Measurements from ENCODE around the gene ANKRD53. TPM values are rescaled to one million over a fixed set of nuclear protein-coding genes. Genes with fewer than 3 reads are reported as not detected.
A peak's percentile ranks its signal among the peaks of the same experiment; 100 is the strongest.

The ANKRD53 gene
- total and polyA plus RNA-seq, 9 of the 15 experiments (the other 6 are each of a cell fraction or from before 2014, with no cell fraction given): 0.18 TPM; not detected in 8

DNA sequence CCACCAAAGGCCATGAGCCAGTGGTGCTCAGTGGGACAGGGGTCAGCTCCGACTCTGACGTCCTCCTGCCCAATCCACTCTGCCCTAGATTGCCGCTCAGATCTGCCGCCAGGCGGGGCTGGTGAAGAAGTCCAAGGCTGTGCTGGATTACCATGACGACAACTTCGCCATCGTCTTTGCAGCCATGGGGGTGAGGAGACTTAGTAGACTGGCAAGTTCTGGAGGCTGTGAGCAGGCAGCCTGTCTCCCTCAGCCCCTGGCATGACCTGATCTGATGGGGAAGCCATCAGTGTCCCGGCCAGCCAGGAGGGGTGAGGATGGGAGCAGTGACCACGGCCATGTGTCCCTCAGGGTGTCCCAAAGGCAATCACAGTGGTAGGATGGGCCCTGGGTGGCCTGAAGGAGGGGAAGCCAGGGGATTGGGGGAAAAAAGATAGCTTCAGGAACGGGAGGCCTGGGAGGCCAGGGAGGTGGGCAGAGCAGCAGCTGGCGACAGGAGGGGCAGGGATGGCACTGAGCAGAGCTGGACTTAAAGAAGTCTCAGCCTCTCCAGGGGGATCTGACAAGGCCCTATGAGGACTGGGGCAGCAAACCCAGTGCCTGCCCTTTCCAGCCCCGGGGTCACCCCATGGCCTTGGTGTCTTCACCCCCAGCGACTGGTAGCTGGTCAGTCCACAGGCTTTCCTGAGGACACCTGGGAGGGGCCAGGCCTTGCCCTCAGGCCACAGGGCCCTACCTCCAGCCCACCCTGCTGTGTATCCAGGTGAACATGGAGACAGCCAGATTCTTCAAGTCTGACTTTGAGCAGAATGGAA is 17.4 kb upstream of the ANKRD53 start:
- DNase-seq (ENCODE audit: extremely low read depth in 1 of 4, low spot score in 3 of 4): peak in 3 of 4 experiments; percentile 26 to 37 (median 30)
- H3K27me3 ChIP-seq (ENCODE audit: control insufficient read depth in 2 of 2, insufficient read depth in 2 of 2, low read length in 2 of 2): peaks cover 7 to 66% of the 10 kb centered on the region in 2 experiments; a peak in 3 of 5 replicates
- BruUV-seq (replicated peaks): no TSS peak
- TF ChIP-seq ZNF551 (CRISPR knock-in tag; IDR thresholded peaks at IDR 0.05): no peak
- TF ChIP-seq, protein P1, sequence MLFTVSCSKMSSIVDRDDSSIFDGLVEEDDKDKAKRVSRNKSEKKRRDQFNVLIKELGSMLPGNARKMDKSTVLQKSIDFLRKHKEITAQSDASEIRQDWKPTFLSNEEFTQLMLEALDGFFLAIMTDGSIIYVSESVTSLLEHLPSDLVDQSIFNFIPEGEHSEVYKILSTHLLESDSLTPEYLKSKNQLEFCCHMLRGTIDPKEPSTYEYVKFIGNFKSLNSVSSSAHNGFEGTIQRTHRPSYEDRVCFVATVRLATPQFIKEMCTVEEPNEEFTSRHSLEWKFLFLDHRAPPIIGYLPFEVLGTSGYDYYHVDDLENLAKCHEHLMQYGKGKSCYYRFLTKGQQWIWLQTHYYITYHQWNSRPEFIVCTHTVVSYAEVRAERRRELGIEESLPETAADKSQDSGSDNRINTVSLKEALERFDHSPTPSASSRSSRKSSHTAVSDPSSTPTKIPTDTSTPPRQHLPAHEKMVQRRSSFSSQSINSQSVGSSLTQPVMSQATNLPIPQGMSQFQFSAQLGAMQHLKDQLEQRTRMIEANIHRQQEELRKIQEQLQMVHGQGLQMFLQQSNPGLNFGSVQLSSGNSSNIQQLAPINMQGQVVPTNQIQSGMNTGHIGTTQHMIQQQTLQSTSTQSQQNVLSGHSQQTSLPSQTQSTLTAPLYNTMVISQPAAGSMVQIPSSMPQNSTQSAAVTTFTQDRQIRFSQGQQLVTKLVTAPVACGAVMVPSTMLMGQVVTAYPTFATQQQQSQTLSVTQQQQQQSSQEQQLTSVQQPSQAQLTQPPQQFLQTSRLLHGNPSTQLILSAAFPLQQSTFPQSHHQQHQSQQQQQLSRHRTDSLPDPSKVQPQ (CRISPR knock-in tag; IDR thresholded peaks at IDR 0.05; ENCODE audit: borderline replicate concordance): no peak
- TF ChIP-seq, protein P2, sequence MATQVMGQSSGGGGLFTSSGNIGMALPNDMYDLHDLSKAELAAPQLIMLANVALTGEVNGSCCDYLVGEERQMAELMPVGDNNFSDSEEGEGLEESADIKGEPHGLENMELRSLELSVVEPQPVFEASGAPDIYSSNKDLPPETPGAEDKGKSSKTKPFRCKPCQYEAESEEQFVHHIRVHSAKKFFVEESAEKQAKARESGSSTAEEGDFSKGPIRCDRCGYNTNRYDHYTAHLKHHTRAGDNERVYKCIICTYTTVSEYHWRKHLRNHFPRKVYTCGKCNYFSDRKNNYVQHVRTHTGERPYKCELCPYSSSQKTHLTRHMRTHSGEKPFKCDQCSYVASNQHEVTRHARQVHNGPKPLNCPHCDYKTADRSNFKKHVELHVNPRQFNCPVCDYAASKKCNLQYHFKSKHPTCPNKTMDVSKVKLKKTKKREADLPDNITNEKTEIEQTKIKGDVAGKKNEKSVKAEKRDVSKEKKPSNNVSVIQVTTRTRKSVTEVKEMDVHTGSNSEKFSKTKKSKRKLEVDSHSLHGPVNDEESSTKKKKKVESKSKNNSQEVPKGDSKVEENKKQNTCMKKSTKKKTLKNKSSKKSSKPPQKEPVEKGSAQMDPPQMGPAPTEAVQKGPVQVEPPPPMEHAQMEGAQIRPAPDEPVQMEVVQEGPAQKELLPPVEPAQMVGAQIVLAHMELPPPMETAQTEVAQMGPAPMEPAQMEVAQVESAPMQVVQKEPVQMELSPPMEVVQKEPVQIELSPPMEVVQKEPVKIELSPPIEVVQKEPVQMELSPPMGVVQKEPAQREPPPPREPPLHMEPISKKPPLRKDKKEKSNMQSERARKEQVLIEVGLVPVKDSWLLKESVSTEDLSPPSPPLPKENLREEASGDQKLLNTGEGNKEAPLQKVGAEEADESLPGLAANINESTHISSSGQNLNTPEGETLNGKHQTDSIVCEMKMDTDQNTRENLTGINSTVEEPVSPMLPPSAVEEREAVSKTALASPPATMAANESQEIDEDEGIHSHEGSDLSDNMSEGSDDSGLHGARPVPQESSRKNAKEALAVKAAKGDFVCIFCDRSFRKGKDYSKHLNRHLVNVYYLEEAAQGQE (IDR thresholded peaks at IDR 0.05; ENCODE audit: borderline replicate concordance): peak; percentile 17; the same call in 1 of the 2 replicates
- TF ChIP-seq, protein P2 (CRISPR knock-in tag; IDR thresholded peaks at IDR 0.05; ENCODE audit: low read depth): no peak
- TF ChIP-seq CBFB (CRISPR knock-in tag; IDR thresholded peaks at IDR 0.05): no peak
- TF ChIP-seq, protein P3, sequence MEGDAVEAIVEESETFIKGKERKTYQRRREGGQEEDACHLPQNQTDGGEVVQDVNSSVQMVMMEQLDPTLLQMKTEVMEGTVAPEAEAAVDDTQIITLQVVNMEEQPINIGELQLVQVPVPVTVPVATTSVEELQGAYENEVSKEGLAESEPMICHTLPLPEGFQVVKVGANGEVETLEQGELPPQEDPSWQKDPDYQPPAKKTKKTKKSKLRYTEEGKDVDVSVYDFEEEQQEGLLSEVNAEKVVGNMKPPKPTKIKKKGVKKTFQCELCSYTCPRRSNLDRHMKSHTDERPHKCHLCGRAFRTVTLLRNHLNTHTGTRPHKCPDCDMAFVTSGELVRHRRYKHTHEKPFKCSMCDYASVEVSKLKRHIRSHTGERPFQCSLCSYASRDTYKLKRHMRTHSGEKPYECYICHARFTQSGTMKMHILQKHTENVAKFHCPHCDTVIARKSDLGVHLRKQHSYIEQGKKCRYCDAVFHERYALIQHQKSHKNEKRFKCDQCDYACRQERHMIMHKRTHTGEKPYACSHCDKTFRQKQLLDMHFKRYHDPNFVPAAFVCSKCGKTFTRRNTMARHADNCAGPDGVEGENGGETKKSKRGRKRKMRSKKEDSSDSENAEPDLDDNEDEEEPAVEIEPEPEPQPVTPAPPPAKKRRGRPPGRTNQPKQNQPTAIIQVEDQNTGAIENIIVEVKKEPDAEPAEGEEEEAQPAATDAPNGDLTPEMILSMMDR (IDR thresholded peaks at IDR 0.05 in 2 of 3, conservative IDR thresholded peaks at IDR 0.05 in 1 of 3; ENCODE audit: insufficient read depth in 2 of 3, low read depth in 1 of 3, low read length in 3 of 3): peak in 2 of 3 experiments; percentile 15 to 23; a peak in 3 of 6 replicates
- no peak for TF ChIP-seq ZNF23 (CRISPR knock-in tag; IDR thresholded peaks at IDR 0.05)
- no peak for TF ChIP-seq ZNF134 (CRISPR knock-in tag; conservative IDR thresholded peaks at IDR 0.05)

More for the DNA sequence above, 17.4 kb upstream of the ANKRD53 start:
- FAIRE-seq: no peak
- H3K4me3 ChIP-seq: no peak overlapping the region
- no peak overlapping the region for H3K9ac ChIP-seq (ENCODE audit: insufficient read depth in 1 of 2, low read depth in 2 of 2, low read length in 2 of 2)
- no peaks in the 10 kb centered on the region for H3K9me1 ChIP-seq (ENCODE audit: control insufficient read depth, insufficient read depth, low read length)
- no peaks in the 10 kb centered on the region for H3K36me3 ChIP-seq (ENCODE audit: control insufficient read depth, insufficient read depth, low read length)
- intact Hi-C loops (cut with micrococcal nuclease) (no loop called here), in situ Hi-C loops (cut with MboI) (no loop called here)
- no peak overlapping the region for H2AFZ ChIP-seq (ENCODE audit: low read depth, low read length)
- peak; percentile 51 for ATAC-seq
- H3K27ac ChIP-seq (ENCODE audit: extremely low read depth, low read depth, low read length): no peak overlapping the region
- POLR2A ChIA-PET: interaction anchor here (0.6 to 1.4 kb wide), 2 partner anchors 10 to 223 kb away, joined by 3 to 5 read pairs; no protein-coding TSS in a partner anchor
- CTCF ChIA-PET (ENCODE audit: low intra/inter-chr PET ratio): no interaction called here
- peaks cover 0 to 14% of the 10 kb centered on the region in 2 experiments; a peak in 3 of 5 replicates for H3K4me1 ChIP-seq (replicated peaks in 1 of 2; ENCODE audit: control insufficient read depth in 2 of 2, insufficient read depth in 2 of 2, low read length in 2 of 2)
- no peaks in the 10 kb centered on the region for H3K9me3 ChIP-seq (replicated peaks; ENCODE audit: control insufficient read depth, insufficient read depth, low read depth, low read length)
- H3K79me2 ChIP-seq (ENCODE audit: control insufficient read depth, insufficient read depth, low read length): no peaks in the 10 kb centered on the region
- H4K20me1 ChIP-seq (replicated peaks; ENCODE audit: control insufficient read depth, insufficient read depth, low read length): no peaks in the 10 kb centered on the region; the same call in none of the 2 replicates
- 6% methylated on average over 13 of the region's 14 CpGs for WGBS (ENCODE audit: insufficient coverage, low coverage, missing lambda C conversion rate)
- no peak overlapping the region for H3K4me2 ChIP-seq (ENCODE audit: insufficient read depth, low read length)

All from K562 (cell line).